ENCODE data around the gene KRT78. TPM values are rescaled to one million over a fixed set of nuclear protein-coding genes. Genes with fewer than 3 reads are reported as not detected.

The KRT78 gene
- total RNA-seq, 2 donors from 2014 or later: not detected

- TF ChIP-seq CTCF (conservative IDR thresholded peaks at IDR 0.05): no peak
- Histone ChIP-seq H3K36me3 (ENCODE audit: control insufficient read depth, insufficient read depth, low read length) (no peaks in the 10 kb centered on the region), H3K9me3 (ENCODE audit: control insufficient read depth, low read length) (no peaks in the 10 kb centered on the region), H3K9ac (ENCODE audit: extremely low read depth, low read length, poor library complexity, severe bottlenecking) (no peak overlapping the region), H3K27me3 (ENCODE audit: control insufficient read depth, insufficient read depth, low read length, poor library complexity, severe bottlenecking) (peaks cover 23% of the 10 kb centered on the region), H3K4me3 (ENCODE audit: low read length) (peak overlapping the region; percentile 47), H3K4me1 (ENCODE audit: control insufficient read depth, insufficient read depth, low read length) (no peaks in the 10 kb centered on the region), H3K27ac (ENCODE audit: low read depth, low read length) (no peak overlapping the region)
- Mint-ChIP-seq H3K27me3 (ENCODE audit: insufficient read depth) (peaks cover 40% of the 10 kb centered on the region), H3K9me3 (no peaks in the 10 kb centered on the region), H3K4me3 (peak overlapping the region; percentile 57), H3K36me3 (ENCODE audit: low read depth) (no peaks in the 10 kb centered on the region), H3K4me1 (peaks cover 12% of the 10 kb centered on the region), H3K27ac (peak overlapping the region; percentile 75)
- no peak for DNase-seq
- WGBS, 2 experiments (ENCODE audit: insufficient coverage in 1 of 2, insufficient read length in 1 of 2): 90 to 92% methylated on average over 2 to 4 of the region's 4 CpGs
Observed at GRCh38 chr12:52873513-52873831, 24.7 kb upstream of the KRT78 start.

GRCh38 chr12:52872644-52873389, 24.0 kb upstream of the KRT78 start:
- Histone ChIP-seq H3K9me3 (ENCODE audit: control insufficient read depth, low read length) (no peaks in the 10 kb centered on the region), H3K36me3 (ENCODE audit: control insufficient read depth, insufficient read depth, low read length) (no peaks in the 10 kb centered on the region), H3K27me3 (ENCODE audit: control insufficient read depth, insufficient read depth, low read length, poor library complexity, severe bottlenecking) (peaks cover 23% of the 10 kb centered on the region), H3K4me3 (ENCODE audit: low read length) (no peak overlapping the region), H3K27ac (ENCODE audit: low read depth, low read length) (no peak overlapping the region), H3K4me1 (ENCODE audit: control insufficient read depth, insufficient read depth, low read length) (no peaks in the 10 kb centered on the region), H3K9ac (ENCODE audit: extremely low read depth, low read length, poor library complexity, severe bottlenecking) (no peak overlapping the region)
- H3K36me3 Mint-ChIP-seq (ENCODE audit: low read depth): no peaks in the 10 kb centered on the region
- peaks cover 40% of the 10 kb centered on the region for H3K27me3 Mint-ChIP-seq (ENCODE audit: insufficient read depth)
- TF ChIP-seq CTCF (conservative IDR thresholded peaks at IDR 0.05): no peak
- H3K27ac Mint-ChIP-seq: no peak overlapping the region
- DNase-seq: no peak
- no peaks in the 10 kb centered on the region for H3K9me3 Mint-ChIP-seq
- H3K4me3 Mint-ChIP-seq: no peak overlapping the region
- H3K4me1 Mint-ChIP-seq: peaks cover 9% of the 10 kb centered on the region
- 86 to 100% methylated on average over 1 to 13 of the region's 13 CpGs for WGBS, 2 experiments (ENCODE audit: insufficient coverage in 1 of 2, insufficient read length in 1 of 2)

- DNase-seq: no peak
- Histone ChIP-seq H3K4me1 (ENCODE audit: control insufficient read depth, insufficient read depth, low read length) (no peaks in the 10 kb centered on the region), H3K27me3 (ENCODE audit: control insufficient read depth, insufficient read depth, low read length, poor library complexity, severe bottlenecking) (peaks cover 23% of the 10 kb centered on the region), H3K4me3 (ENCODE audit: low read length) (no peak overlapping the region), H3K27ac (ENCODE audit: low read depth, low read length) (no peak overlapping the region), H3K9ac (ENCODE audit: extremely low read depth, low read length, poor library complexity, severe bottlenecking) (no peak overlapping the region), H3K9me3 (ENCODE audit: control insufficient read depth, low read length) (no peaks in the 10 kb centered on the region), H3K36me3 (ENCODE audit: control insufficient read depth, insufficient read depth, low read length) (no peaks in the 10 kb centered on the region)
- H3K27me3 Mint-ChIP-seq (ENCODE audit: insufficient read depth): peaks cover 40% of the 10 kb centered on the region
- TF ChIP-seq CTCF (conservative IDR thresholded peaks at IDR 0.05): no peak
- peaks cover 6% of the 10 kb centered on the region for H3K4me1 Mint-ChIP-seq
- H3K9me3 Mint-ChIP-seq: no peaks in the 10 kb centered on the region
- H3K4me3 Mint-ChIP-seq: no peak overlapping the region
- no peak overlapping the region for H3K27ac Mint-ChIP-seq
- no peaks in the 10 kb centered on the region for H3K36me3 Mint-ChIP-seq (ENCODE audit: low read depth)
- WGBS, 2 experiments (ENCODE audit: insufficient coverage in 1 of 2, insufficient read length in 1 of 2): 73 to 85% methylated on average over 6 to 9 of the region's 9 CpGs
Observed at GRCh38 chr12:52871291-52872039, 22.7 kb upstream of the KRT78 start.

Data from endodermal cell (in vitro differentiated cells).